HG03342 (cell line): ENCODE data around the gene PTPRG.
"Not testable (repeated sequence)": the region's sequence is repeated elsewhere in the genome, so short reads cannot be mapped to it uniquely, and the experiment has no call there.

Experiments used
- ATAC-seq: cut with Tn5 transposase; IDR thresholded peaks from one replicate; pipeline ENCODE4 v1.9.1; 2021; ENCODE audit warnings: mild to moderate bottlenecking, moderate library complexity; ENCODE audit not compliant: unreplicated experiment

The PTPRG gene

DNA sequence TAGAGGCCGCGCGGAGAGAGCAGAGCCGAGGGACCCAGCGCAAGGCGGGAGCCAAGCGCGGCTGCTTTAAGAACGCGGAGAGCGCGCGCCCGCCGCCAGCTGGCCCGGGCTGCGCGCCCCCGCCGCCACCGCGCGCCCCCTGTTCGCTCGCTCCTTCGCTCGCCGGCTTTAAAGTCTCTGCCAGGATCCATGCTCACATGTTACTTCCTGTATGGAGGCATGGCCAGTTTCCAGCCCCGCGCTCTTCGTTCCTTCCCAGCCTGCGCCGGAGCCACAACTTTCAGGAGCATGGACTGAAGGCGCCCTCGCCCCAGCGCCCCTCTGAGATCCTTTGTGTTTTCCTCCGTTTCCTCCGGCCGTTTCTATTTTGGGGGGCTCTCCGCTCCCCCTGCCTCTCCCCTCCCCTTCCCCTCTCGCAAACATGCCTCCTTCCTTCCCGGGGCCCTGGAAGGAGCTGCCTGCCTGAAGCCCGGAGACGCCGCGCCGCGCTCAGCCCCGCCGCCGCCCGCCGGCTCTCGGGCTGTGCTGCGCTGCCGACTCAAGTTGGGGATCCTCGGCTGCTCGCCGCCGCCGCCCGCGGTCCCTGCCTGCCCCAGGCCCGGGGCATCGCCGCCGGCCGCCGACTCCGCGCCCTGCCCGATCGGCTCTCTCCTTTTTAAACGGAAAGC is at the start of gene PTPRG:
Gene PTPRG (plus strand): TSS at position 198 of the 668 bp plus-strand sequence. CDS start 717 bp downstream, outside the sequence.
- ATAC-seq: peak; percentile 61

DNA sequence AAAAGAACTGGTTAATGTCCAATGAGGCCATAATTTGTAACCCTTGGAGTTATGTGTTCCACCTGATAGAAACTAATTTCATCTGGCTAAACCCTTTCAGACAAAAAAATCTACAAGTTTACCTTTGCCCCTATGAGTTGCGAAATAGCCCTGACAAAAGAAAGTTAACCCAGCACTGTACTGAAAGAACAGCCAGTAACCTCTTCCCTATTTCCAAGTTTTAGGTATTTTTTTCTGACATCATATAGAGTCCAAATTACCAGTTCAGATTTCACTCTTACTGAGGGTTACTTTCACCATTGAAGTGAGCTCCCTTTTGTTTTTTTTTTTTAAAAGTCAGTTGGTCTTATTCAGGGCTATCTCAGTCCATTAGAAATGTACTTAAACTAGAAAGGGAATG is 42.8 kb upstream of the PTPRG start:
- ATAC-seq: peak; percentile 37

GRCh38 chr3:61520966-61521628 is 40.3 kb upstream of the PTPRG start:
- ATAC-seq: peak; percentile 97

DNA sequence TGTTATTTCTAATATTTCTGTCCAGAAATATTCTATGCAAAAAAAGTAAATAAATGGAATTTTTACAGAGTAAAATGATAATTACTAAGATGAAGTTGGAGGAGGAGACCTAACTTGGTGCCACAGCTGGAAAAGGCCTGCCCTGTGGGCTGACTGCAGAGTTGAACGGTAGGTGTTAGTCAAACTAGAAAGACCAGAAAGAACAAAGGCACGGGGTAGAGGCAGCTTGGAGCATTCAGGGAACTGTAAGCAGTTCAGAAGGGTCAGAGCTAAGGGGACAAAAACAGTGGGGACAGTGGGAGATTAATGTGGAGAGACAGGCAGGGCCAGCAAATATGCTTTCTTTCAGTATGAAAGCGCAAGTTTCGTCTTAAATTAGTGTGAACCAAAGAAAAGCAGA is 39.3 kb upstream of the PTPRG start:
- ATAC-seq: no peak

- no peak for ATAC-seq
Measured at GRCh38 chr3:61522626-61523025, 38.7 kb upstream of the PTPRG start.

GRCh38 chr3:61524933-61525332 is 36.4 kb upstream of the PTPRG start:
- no peak for ATAC-seq

DNA sequence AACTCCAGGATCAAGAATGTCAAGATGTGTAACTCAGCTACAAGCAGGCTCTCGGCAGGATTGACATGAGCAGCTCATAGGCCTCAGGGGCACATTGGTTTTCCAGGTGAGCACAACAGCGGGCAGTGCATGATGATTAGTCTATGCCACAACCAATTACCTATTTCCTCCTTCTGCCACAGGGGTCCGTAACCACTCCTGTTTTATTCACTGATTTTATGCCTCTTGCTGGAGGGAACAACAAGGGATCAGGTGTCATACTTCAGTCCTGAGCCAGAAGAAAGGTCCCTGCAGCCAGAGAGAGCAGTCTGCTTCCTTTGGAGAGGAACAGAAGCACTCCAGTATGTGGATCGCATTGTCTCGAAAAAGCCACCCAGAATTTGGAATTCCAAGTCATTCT is 35.1 kb upstream of the PTPRG start:
- no peak for ATAC-seq

DNA sequence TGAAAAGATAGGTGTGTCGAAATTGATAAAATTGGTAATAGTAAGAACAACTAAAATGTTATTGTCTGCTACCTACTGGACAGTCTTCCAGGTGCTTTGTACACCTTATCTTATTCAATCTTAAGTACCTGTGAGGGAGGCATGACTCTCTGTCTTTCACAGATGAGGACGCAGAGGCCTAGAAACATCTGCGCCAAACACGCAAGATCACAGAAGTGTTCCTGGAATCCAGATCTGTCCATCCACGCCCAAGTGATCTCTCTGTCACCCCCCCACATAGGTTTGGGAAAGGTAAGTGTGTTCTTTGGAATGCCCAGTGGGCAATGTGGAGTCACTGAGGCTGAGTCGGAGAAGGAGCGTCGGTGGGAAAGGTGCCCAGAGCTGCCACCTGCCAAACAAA is 34.4 kb upstream of the PTPRG start:
- no peak for ATAC-seq

- no peak for ATAC-seq
Measured at GRCh38 chr3:61530355-61530754, 31.0 kb upstream of the PTPRG start.

- no peak for ATAC-seq
Measured at GRCh38 chr3:61531528-61531927, 29.8 kb upstream of the PTPRG start.

- no peak for ATAC-seq
Measured at GRCh38 chr3:61532739-61533500, 28.5 kb upstream of the PTPRG start.

- ATAC-seq: no peak
Measured at GRCh38 chr3:61535826-61536225, 25.5 kb upstream of the PTPRG start.

DNA sequence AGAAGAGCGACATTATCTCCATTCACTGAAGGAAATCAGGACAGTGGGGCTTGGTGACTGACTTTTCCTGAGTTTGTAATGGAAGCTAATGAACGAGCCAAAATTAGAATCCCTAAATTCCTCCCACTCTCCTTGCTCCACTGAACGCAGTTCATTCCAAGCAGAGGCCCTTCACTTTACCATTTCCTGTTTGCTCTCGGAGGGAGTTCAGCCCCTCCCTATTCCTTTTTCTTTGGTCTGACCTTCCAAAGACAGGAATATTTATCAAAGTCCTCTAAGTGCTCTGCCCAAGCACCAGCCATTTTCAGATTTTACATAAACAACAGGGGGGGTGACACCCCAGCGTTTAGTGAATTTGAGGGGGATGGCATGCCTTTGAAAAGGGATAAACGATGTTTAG is 24.0 kb upstream of the PTPRG start:
- no peak for ATAC-seq

DNA sequence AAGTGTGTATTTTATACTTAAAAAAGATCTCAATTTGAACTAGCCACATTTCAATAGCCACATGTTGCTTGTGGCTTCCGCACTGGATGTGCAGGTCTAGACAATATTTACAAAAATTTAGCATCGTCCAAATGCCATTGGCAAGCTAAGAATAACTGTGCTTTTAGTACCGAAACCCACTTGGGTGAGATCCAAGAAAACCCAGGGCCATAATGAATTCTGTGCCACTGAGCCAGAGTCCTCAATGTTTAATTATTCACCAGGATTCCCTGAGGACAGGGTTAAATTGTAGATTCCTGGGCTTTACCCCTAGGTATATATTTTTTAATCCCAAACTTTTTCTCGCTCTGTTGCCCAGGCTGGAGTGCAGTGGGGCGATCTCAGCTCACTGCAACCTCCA is 22.9 kb upstream of the PTPRG start:
- ATAC-seq: no peak

- ATAC-seq: no peak
Measured at GRCh38 chr3:61541694-61542093, 19.7 kb upstream of the PTPRG start.

DNA sequence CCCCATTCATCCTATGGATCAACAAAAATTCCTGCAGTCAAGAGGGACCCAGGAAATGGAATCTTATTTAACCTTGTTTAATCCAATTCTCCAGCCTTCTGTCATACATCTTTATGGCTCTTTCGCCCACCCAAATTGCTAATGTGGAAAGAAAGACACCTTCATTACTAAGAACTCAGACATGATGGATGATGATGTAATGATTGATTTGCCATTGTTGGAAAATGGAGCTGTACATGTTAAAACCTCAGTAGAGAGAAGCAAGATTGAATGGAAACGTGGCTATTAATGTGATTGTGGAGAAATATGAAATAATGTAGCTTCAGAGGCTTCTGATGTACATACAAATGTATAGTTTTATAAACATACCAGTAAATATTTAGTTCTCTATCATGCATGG is 15.7 kb upstream of the PTPRG start:
- ATAC-seq: no peak

DNA sequence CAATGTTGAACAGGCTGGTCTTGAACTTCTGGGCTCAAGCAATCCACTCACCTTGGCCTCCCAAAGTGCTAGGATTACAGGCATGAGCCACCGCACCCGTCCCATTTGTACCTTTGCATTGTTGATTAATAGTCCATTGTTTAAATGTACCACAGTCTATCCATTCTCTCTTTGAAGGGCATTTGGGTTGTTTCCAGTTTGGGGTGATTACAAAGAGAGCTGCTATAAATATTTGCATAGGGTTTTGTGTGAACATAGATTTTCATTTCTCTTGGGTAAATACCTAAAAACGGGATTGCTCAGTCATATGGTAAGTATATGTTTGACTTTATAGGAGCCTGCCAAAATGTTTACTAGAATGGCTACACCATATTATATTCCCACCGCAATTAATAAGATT is 13.7 kb upstream of the PTPRG start:
- no peak for ATAC-seq

DNA sequence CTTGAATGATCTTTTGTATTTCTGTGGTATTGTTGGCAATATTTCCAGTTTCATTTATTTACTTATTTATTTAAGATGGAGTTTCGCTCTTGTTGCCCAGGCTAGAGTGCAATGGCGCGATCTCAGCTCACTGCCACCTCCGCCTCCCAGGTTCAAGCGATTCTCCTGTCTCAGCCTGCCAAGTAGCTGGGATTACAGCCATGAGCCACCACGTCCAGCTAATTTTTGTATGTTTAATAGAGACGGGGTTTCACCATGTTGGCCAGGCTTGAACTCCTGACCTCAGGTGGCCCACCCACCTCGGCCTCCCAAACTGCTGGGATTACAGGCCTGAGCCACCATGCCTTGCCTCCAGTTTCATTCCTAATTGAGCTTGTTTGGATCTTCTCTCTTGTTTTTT is 8.7 kb upstream of the PTPRG start:
- not testable (repeated sequence) for ATAC-seq

GRCh38 chr3:61559136-61559731 is 2.1 kb upstream of the PTPRG start:
- no peak for ATAC-seq

DNA sequence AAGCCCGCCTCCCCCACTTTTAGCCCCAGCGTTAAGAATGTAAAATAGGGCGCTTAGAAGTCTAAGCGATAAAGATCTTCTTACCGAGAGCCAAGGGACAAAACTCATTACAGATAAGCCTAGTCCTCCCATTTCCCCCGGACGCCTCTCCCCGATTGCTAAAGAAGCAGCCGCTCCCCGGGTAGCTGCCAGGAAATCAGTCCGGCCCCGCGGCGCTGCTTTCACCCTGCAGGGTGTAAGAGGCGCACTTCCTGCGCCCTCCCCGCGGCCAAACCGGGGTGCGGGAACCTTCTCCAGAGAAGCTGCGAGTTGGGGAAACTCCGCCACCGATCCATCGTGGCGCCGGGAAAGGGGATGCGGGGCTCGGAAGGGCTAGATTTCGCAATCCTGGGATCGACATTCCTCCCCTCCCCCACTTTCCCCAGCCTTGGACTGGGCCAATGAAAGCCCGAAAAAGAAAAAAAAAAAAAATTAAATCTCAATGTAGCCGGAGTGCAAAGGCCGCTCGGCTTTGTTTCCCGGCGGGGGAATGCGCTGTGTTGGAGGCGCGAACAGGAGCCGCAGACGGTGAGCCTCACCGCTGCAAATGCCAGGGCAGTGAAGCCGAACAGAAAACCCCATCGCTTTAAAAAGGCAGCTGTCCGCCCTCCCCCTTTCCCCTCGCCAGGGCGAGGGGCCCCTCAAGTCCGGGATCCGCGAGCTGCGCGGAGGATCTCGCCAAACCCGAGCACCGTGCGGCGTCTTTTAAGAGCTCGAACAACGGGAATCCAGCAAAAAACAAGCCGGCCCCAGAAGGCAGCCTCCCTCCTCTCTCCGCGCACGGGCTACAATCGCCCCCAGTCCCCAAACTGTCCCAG is 626 bp upstream of the PTPRG start:
- peak; percentile 46 for ATAC-seq
